Fibroblast of lung (primary cell): ENCODE data around the gene ELMOD3. TPM values are rescaled to one million over a fixed set of nuclear protein-coding genes. Genes with fewer than 3 reads are reported as not detected.
"Not testable (repeated sequence)": the region's sequence is repeated elsewhere in the genome, so short reads cannot be mapped to it uniquely, and the experiment has no call there.

Experiments
- DNase-seq, 2 donors: peaks; one replicate each; pipeline versions ENCODE4 v3.0.0 to v3.0.0-alpha.2; 2010; ENCODE audit warnings: low read depth in 2 of 2
- H2AFZ ChIP-seq: 2 replicates; pipeline ENCODE4 v1.5.1; 2012; ENCODE audit warnings: low read length, control low read depth, inconsistent platforms
- H3K27ac ChIP-seq: 2 replicates; pipeline ENCODE4 v1.5.1; 2011; ENCODE audit warnings: low read length, control low read depth; ENCODE audit not compliant: insufficient read depth
- H3K27me3 ChIP-seq: 2 replicates; pipeline ENCODE4 v1.5.1; 2011; ENCODE audit warnings: mild to moderate bottlenecking, low read length; ENCODE audit not compliant: control insufficient read depth, insufficient read depth
- H3K36me3 ChIP-seq: 2 replicates; pipeline ENCODE4 v1.5.1; 2011; ENCODE audit warnings: low read length; ENCODE audit not compliant: control insufficient read depth, insufficient read depth
- H3K4me1 ChIP-seq: 2 replicates; pipeline ENCODE4 v1.5.1; 2011; ENCODE audit warnings: low read length; ENCODE audit not compliant: control insufficient read depth, insufficient read depth; ENCODE audit errors: extremely low read depth
- H3K4me2 ChIP-seq: 2 replicates; pipeline ENCODE4 v1.5.1; 2011; ENCODE audit warnings: low read length, control low read depth; ENCODE audit not compliant: insufficient read depth; ENCODE audit errors: extremely low read depth
- H3K4me3 ChIP-seq, 4 experiments: fragments of 200-600 bp in 1 of 4; sonication (generic) in 1 of 4; replicated peaks in 1 of 4; 2 replicates each; pipeline ENCODE4 v1.5.1; 2011 to 2016; ENCODE audit warnings: low read length in 4 of 4, low read depth in 3 of 4, mild to moderate bottlenecking in 3 of 4, control low read depth in 2 of 4, inconsistent platforms in 1 of 4, mixed read lengths in 1 of 4; ENCODE audit not compliant: insufficient read depth in 1 of 4; ENCODE audit errors: control extremely low read depth in 1 of 4
- H3K79me2 ChIP-seq: 2 replicates; pipeline ENCODE4 v1.5.1; 2012; ENCODE audit warnings: mild to moderate bottlenecking, low read length, inconsistent platforms; ENCODE audit not compliant: control insufficient read depth, insufficient read depth
- H3K9ac ChIP-seq: 2 replicates; pipeline ENCODE4 v1.5.1; 2011; ENCODE audit warnings: mild to moderate bottlenecking, low read length, control low read depth; ENCODE audit not compliant: insufficient read depth
- H3K9me3 ChIP-seq: 2 replicates; pipeline ENCODE4 v1.5.1; 2012; ENCODE audit warnings: low read depth, low read length; ENCODE audit not compliant: control insufficient read depth, insufficient read depth
- H4K20me1 ChIP-seq: 2 replicates; pipeline ENCODE4 v1.5.1; 2011; ENCODE audit warnings: low read length; ENCODE audit not compliant: control insufficient read depth, insufficient read depth; ENCODE audit errors: extremely low read depth
- CTCF ChIP-seq, 2 donors: IDR thresholded peaks in 1 of 2; conservative IDR thresholded peaks in 1 of 2; 1 replicate in 1 of 2; 2 replicates in 1 of 2; pipeline ENCODE4 v1.5.1; 2011 to 2012; ENCODE audit warnings: low read length in 2 of 2, control low read depth in 1 of 2, inconsistent platforms in 1 of 2, low read depth in 1 of 2, mild to moderate bottlenecking in 1 of 2
- EZH2 ChIP-seq: IDR thresholded peaks from 2 replicates; pipeline ENCODE4 v1.5.1; 2012; ENCODE audit warnings: low read length, control low read depth, mild to moderate bottlenecking; ENCODE audit errors: missing control alignments
- polyA plus RNA-seq, 2 donors: library from polyadenylated mRNA; depleted of rRNA in 1 of 2; stranded (reverse) in 1 of 2; unstranded in 1 of 2; fragments of >200 nt; gene quantifications; 2 replicates each; pipeline ENCODE4 v1.2.1, GENCODE V29; 2011 to 2012; ENCODE audit warnings: missing spikeins in 1 of 2
- total RNA-seq: library from RNA; depleted of rRNA; stranded (reverse); fragments of >200 nt; gene quantifications from 2 replicates; pipeline ENCODE4 v1.2.1, GENCODE V29; 2014

Gene ELMOD3
- total and polyA plus RNA-seq, 2 donors (not counting 1 experiment from before 2014, with no cell fraction given): 13.0 to 27.9 TPM

- Histone ChIP-seq H3K27me3 (no peaks in the 10 kb centered on the region), H2AFZ (no peak overlapping the region), H3K4me3 (no peak overlapping the region), H3K79me2 (no peaks in the 10 kb centered on the region), H3K4me2 (no peak overlapping the region), H3K4me1 (no peaks in the 10 kb centered on the region), H3K9me3 (no peaks in the 10 kb centered on the region), H3K9ac (no peak overlapping the region), H3K27ac (no peak overlapping the region), H3K36me3 (no peaks in the 10 kb centered on the region), H4K20me1 (no peaks in the 10 kb centered on the region)
- no peak for TF ChIP-seq CTCF (conservative IDR thresholded peaks at IDR 0.05 in 1 of 2, IDR thresholded peaks at IDR 0.05 in 1 of 2; ENCODE audit: low read depth in 1 of 2, low read length in 2 of 2)
- no peak for TF ChIP-seq EZH2
- no peak for DNase-seq
Measured at GRCh38 chr2:85380048-85380447, 25.5 kb downstream of the ELMOD3 start.

- H3K4me1 ChIP-seq, H3K36me3 ChIP-seq: not testable (repeated sequence)
Measured at GRCh38 chr2:85383151-85383550, 28.6 kb downstream of the ELMOD3 start.

GRCh38 chr2:85383850-85384249, 29.3 kb downstream of the ELMOD3 start:
- Histone ChIP-seq H3K4me2 (no peak overlapping the region), H3K4me3 (no peak overlapping the region), H3K9me3 (no peaks in the 10 kb centered on the region), H3K9ac (no peak overlapping the region), H3K27me3 (no peaks in the 10 kb centered on the region), H3K4me1 (no peaks in the 10 kb centered on the region), H2AFZ (no peak overlapping the region), H3K36me3 (peaks cover 2% of the 10 kb centered on the region), H3K27ac (no peak overlapping the region), H4K20me1 (no peaks in the 10 kb centered on the region), H3K79me2 (no peaks in the 10 kb centered on the region)
- TF ChIP-seq EZH2: no peak
- TF ChIP-seq CTCF (conservative IDR thresholded peaks at IDR 0.05 in 1 of 2, IDR thresholded peaks at IDR 0.05 in 1 of 2; ENCODE audit: low read depth in 1 of 2, low read length in 2 of 2): no peak
- no peak for DNase-seq

More at GRCh38 chr2:85383151-85383550, 28.6 kb downstream of the ELMOD3 start:
- not testable (repeated sequence) for H2AFZ ChIP-seq, H3K27ac ChIP-seq, H3K9me3 ChIP-seq, H3K9ac ChIP-seq, H4K20me1 ChIP-seq, H3K79me2 ChIP-seq, H3K4me2 ChIP-seq, H3K4me3 ChIP-seq, H3K27me3 ChIP-seq
- peak in 1 of 2 donors; percentile 7 for DNase-seq
